ENCODE results near the gene SLC25A17. TPM values are rescaled to one million over a fixed set of nuclear protein-coding genes. Genes with fewer than 3 reads are reported as not detected.

The SLC25A17 gene
- total RNA-seq, 2 donors from 2014 or later, result 9.2 to 14.9 TPM

DNA sequence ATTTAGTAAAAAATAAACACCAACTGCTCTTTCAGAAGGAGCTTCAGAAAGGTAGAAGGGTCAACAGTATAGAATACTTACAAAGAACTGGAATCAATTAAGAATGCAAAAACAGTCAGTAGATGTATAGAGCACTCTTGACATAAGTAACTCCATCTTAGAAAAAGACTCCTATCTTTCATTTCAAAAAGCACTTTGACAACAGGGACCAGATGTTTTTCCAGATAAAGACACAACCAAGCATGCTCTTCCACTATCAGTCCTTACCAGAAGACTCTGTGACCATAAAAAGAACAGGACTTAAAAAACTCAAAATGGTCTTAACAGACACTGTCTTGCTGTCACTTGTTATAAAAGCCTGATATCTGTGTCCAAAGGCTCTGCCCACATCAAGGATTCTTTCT is 5.2 kb downstream of the SLC25A17 start:
- H3K9ac ChIP-seq (ENCODE audit: low read depth in 2 of 2, low read length in 2 of 2), result no peak overlapping the region
- no peak overlapping the region for H3K27ac ChIP-seq
- no peaks in the 10 kb centered on the region for H3K27me3 ChIP-seq
- DNase-seq, result no peak
- H3K9me3 ChIP-seq, result no peaks in the 10 kb centered on the region
- H3K4me3 ChIP-seq, result no peak overlapping the region
- TF ChIP-seq, protein P1, sequence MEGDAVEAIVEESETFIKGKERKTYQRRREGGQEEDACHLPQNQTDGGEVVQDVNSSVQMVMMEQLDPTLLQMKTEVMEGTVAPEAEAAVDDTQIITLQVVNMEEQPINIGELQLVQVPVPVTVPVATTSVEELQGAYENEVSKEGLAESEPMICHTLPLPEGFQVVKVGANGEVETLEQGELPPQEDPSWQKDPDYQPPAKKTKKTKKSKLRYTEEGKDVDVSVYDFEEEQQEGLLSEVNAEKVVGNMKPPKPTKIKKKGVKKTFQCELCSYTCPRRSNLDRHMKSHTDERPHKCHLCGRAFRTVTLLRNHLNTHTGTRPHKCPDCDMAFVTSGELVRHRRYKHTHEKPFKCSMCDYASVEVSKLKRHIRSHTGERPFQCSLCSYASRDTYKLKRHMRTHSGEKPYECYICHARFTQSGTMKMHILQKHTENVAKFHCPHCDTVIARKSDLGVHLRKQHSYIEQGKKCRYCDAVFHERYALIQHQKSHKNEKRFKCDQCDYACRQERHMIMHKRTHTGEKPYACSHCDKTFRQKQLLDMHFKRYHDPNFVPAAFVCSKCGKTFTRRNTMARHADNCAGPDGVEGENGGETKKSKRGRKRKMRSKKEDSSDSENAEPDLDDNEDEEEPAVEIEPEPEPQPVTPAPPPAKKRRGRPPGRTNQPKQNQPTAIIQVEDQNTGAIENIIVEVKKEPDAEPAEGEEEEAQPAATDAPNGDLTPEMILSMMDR (IDR thresholded peaks at IDR 0.05), result no peak
- no peaks in the 10 kb centered on the region for H3K36me3 ChIP-seq
- H3K4me1 ChIP-seq, result peaks cover 5% of the 10 kb centered on the region
- intact Hi-C loops (cut with DNase I), result no loop called here

DNA sequence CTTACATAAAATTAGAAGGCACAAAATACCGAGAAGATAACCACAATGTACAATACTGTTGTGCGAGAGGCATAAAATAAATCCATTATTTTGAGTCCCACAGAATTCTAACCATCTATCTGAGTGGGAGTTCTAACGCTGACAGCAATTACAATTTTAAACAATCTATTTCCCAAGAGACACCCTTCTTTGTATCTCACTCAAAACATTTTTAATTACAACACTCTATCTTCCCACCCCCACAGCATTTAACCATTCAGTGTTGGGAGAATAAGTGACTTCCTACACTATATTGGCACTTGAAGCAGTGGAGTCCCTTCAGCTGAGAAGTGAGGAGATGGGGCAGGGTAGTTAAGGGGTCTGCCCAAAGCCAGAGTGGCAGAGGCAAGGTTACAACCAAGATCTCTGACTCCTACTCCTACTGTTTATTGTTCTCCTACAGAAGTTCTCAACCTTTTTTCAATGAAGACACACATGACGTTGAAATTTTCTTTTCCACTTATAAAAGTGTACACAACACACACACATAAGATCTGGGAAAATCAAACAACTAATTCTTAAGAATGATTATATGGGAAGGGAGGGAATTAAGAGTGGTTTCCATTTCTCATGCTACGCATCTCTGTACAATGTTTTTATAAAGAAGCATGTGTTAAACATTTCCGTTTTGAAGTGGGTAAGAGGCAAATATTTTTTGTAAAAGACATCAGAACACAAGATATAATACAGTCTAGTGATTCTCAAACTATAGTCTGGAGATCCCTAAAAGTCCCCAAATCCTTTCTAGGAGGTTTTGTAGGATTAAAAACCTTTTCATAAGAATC is 10.9 kb downstream of the SLC25A17 start:
- DNase-seq, result no peak
- Histone ChIP-seq H3K4me1 (no peaks in the 10 kb centered on the region), H3K27me3 (no peaks in the 10 kb centered on the region), H3K9me3 (no peaks in the 10 kb centered on the region), H3K36me3 (no peaks in the 10 kb centered on the region), H3K27ac (no peak overlapping the region), H3K9ac (ENCODE audit: low read depth in 2 of 2, low read length in 2 of 2) (no peak overlapping the region), H3K4me3 (no peak overlapping the region)
- intact Hi-C loops (cut with DNase I), result no loop called here
- TF ChIP-seq, protein P1 (IDR thresholded peaks at IDR 0.05), result no peak

DNA sequence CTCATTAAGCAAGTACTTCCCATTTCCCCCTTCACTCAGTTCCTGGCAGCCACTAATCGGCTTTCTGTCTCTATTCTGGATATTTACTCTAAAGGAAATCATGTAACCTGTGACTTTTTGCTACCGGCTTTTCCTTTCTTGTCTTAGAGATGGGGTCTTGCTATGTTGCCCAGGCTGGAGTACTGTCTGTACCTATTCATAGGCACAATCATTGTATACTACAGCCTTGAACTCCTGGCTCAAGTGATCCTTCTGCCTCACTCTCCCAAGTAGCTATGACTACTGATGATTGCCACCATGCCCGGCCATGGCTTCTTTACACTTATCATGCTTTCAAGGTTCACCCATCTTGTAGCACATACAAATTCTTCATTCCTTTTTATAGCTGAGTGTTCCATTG is 12.4 kb downstream of the SLC25A17 start:
- no peaks in the 10 kb centered on the region for H3K36me3 ChIP-seq
- no peak for DNase-seq
- H3K27ac ChIP-seq, result no peak overlapping the region
- intact Hi-C loops (cut with DNase I), result no loop called here
- TF ChIP-seq, protein P1 (IDR thresholded peaks at IDR 0.05), result no peak
- no peaks in the 10 kb centered on the region for H3K9me3 ChIP-seq
- H3K4me1 ChIP-seq, result no peaks in the 10 kb centered on the region
- no peak overlapping the region for H3K9ac ChIP-seq (ENCODE audit: low read depth in 2 of 2, low read length in 2 of 2)
- no peaks in the 10 kb centered on the region for H3K27me3 ChIP-seq
- no peak overlapping the region for H3K4me3 ChIP-seq

DNA sequence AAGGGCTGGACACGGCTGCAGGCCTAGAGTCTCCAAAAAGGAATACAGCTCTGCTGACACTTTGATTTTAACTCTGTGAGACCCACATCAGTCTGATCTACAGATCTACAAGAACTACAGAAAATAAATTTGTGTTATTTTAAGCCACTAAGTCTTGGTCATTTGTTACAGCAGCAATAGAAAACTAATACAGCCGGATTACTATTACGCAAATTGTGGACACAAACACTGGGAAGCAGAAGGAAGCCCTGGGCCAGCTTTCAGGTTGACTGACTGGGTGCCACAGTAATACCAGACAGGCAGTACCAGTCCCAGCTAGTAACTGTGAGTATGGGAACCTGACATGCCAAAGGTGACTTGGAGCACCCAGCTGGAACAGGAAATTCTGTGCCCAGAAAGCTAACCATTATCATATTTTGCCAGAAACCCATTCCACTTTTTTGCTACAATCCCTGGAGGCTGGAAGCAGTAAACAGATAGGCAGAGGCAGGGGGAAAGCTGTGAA is 13.4 kb downstream of the SLC25A17 start:
- TF ChIP-seq, protein P1 (IDR thresholded peaks at IDR 0.05), result no peak
- Histone ChIP-seq H3K36me3 (no peaks in the 10 kb centered on the region), H3K27ac (no peak overlapping the region), H3K4me3 (no peak overlapping the region), H3K9ac (ENCODE audit: low read depth in 2 of 2, low read length in 2 of 2) (no peak overlapping the region), H3K9me3 (no peaks in the 10 kb centered on the region), H3K4me1 (no peaks in the 10 kb centered on the region), H3K27me3 (no peaks in the 10 kb centered on the region)
- intact Hi-C loops (cut with DNase I), result no loop called here
- no peak for DNase-seq

DNA sequence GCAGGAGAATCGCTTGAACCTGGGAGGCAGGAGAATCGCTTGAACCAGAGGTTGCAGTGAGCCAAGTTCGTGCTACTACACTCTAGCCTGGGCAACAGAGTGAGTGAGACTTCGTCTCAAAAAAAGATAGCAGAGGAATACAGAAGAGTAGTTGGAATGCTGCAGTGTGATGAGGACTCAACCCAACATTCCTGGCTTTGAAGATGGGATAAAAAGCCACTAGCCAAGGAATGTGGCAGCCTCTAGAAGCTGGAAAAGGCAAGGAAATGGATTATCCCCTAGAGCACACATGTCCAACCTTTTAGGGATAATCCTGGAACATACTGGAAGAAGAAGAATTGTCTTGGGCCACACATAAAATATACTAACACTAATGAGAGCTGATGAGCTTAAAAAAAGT is 13.9 kb downstream of the SLC25A17 start:
- Histone ChIP-seq H3K9ac (ENCODE audit: low read depth in 2 of 2, low read length in 2 of 2) (no peak overlapping the region), H3K36me3 (no peaks in the 10 kb centered on the region), H3K4me3 (no peak overlapping the region), H3K27me3 (no peaks in the 10 kb centered on the region), H3K4me1 (no peaks in the 10 kb centered on the region), H3K9me3 (no peaks in the 10 kb centered on the region), H3K27ac (no peak overlapping the region)
- TF ChIP-seq, protein P1 (IDR thresholded peaks at IDR 0.05), result no peak
- intact Hi-C loops (cut with DNase I), result no loop called here
- DNase-seq, result no peak

All from colonic mucosa (tissue), 4 donors.